Activated naive CD8-positive, alpha-beta T cell treated with anti-CD3 and anti-CD28 coated beads, Interleukin-2, amount 10 ng/mL, durations not matched to agents 7 days and 5 days (primary cell): Measurements from ENCODE around the gene GABARAP. TPM values are rescaled to one million over a fixed set of nuclear protein-coding genes. Genes with fewer than 3 reads are reported as not detected.

Experiments
- ATAC-seq: fragments of 150-1000 bp; cut with Tn5 transposase; one replicate; pipeline ENCODE4 v1.10.0; 2021; ENCODE audit warnings: low read depth, moderate library complexity
- POLR2A ChIA-PET: fragments of 350-600 bp; sonication (Branson Sonifier 250); formaldehyde crosslinking; loops from one replicate; lab custom pipeline; 2021; ENCODE audit warnings: antibody characterized with exemption; lab: Charles Lee
- DNase-seq: peaks from one replicate; pipeline ENCODE4 v3.0.0; 2021
- H3K27ac Mint-ChIP-seq: one replicate; pipeline ENCODE4 v1.8.0; 2022; ENCODE audit warnings: mild to moderate bottlenecking, mixed read lengths
- H3K27me3 Mint-ChIP-seq: one replicate; pipeline ENCODE4 v1.8.0; 2022; ENCODE audit warnings: mild to moderate bottlenecking, moderate library complexity, mixed read lengths
- H3K36me3 Mint-ChIP-seq: one replicate; pipeline ENCODE4 v1.8.0; 2021; ENCODE audit warnings: mild to moderate bottlenecking, mixed read lengths
- H3K4me1 Mint-ChIP-seq: one replicate; pipeline ENCODE4 v1.8.0; 2021; ENCODE audit warnings: mixed read lengths
- H3K4me3 Mint-ChIP-seq: one replicate; pipeline ENCODE4 v1.8.0; 2022; ENCODE audit warnings: mild to moderate bottlenecking, moderate library complexity, mixed read lengths
- H3K9me3 Mint-ChIP-seq: one replicate; pipeline ENCODE4 v1.8.0; 2021; ENCODE audit warnings: mixed read lengths
- microRNA-seq: library from miRNA; unstranded; fragments of <30 nt; microRNA quantifications from one replicate; pipeline ENCODE4 v1.2.0, GENCODE V29; 2022
- total RNA-seq, 2 experiments: library from RNA; stranded (reverse); gene quantifications; one replicate each; pipeline ENCODE4 v1.2.3, GENCODE V29; 2021

The GABARAP gene
- total RNA-seq, 2 experiments from 2014 or later, result 244 to 251 TPM

GRCh38 chr17:7203391-7203790 is 38.9 kb downstream of the GABARAP start:
- Mint-ChIP-seq H3K27ac (peak overlapping the region; percentile 68), H3K4me3 (peak overlapping the region; percentile 17), H3K36me3 (peaks cover 5% of the 10 kb centered on the region), H3K4me1 (peaks cover 24% of the 10 kb centered on the region), H3K27me3 (no peaks in the 10 kb centered on the region), H3K9me3 (no peaks in the 10 kb centered on the region)
- ATAC-seq (no peak), DNase-seq (no peak)
- POLR2A ChIA-PET, result no interaction called here

- Mint-ChIP-seq H3K27me3 (no peaks in the 10 kb centered on the region), H3K27ac (no peak overlapping the region), H3K4me1 (no peaks in the 10 kb centered on the region), H3K4me3 (no peak overlapping the region), H3K9me3 (no peaks in the 10 kb centered on the region), H3K36me3 (no peaks in the 10 kb centered on the region)
- POLR2A ChIA-PET, result no interaction called here
- DNase-seq (no peak), ATAC-seq (no peak)
Measured at GRCh38 chr17:7196651-7197401, 45.4 kb downstream of the GABARAP start.

GRCh38 chr17:7195971-7196370 is 46.3 kb downstream of the GABARAP start:
- Mint-ChIP-seq H3K27me3 (no peaks in the 10 kb centered on the region), H3K27ac (no peak overlapping the region), H3K36me3 (peaks cover 3% of the 10 kb centered on the region), H3K4me1 (no peaks in the 10 kb centered on the region), H3K9me3 (no peaks in the 10 kb centered on the region), H3K4me3 (no peak overlapping the region)
- no peak for DNase-seq
- no peak for ATAC-seq
- POLR2A ChIA-PET, result no interaction called here

DNA sequence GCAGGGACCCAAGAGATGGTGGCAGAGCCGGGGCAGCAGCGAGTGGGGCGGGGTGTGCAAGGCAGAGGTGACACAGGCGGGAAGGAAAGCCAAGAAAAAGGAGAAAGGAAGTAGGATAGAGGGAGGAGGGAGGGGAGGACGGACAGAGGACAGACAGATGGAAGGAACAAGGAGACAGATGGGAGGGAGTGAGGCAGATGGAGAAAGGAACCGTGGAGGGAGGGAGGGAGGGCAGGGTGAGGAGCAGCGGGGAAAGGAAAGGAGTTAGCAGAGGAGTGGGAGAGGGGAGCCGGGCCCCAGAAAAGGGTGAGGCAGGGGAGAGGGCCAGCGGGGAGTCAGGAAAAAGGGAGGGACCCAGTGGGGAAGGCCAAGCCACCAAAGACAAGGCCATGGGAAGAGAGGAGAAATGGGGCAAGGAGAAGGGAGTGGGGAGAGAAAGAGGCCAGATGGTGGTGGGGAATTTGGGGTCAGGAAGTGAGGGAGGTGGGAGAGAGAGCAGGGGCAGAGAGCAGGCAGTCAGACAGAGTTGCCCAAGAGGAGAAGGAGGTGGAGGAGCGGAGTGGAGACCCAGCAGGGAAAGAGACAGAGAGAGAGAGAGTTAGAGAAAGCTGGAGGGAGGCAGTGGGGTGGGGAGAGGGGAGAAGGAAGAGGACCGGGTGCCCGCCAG is 49.8 kb downstream of the GABARAP start:
- Mint-ChIP-seq H3K27ac (no peak overlapping the region), H3K4me1 (no peaks in the 10 kb centered on the region), H3K27me3 (no peaks in the 10 kb centered on the region), H3K4me3 (no peak overlapping the region), H3K36me3 (peaks cover 4% of the 10 kb centered on the region), H3K9me3 (no peaks in the 10 kb centered on the region)
- no peak for ATAC-seq
- DNase-seq, result no peak
- POLR2A ChIA-PET, result no interaction called here

- Mint-ChIP-seq H3K27me3 (no peaks in the 10 kb centered on the region), H3K36me3 (peaks cover 4% of the 10 kb centered on the region), H3K9me3 (no peaks in the 10 kb centered on the region), H3K4me1 (no peaks in the 10 kb centered on the region), H3K4me3 (no peak overlapping the region), H3K27ac (no peak overlapping the region)
- DNase-seq (no peak), ATAC-seq (peak; percentile 55)
- POLR2A ChIA-PET, result interaction anchor here (0.6 kb wide), 1 partner anchor 12 kb away, joined by 5 read pairs; the partner anchor contains the start of gene ASGR1
Measured at GRCh38 chr17:7191571-7192270, 50.5 kb downstream of the GABARAP start.

DNA sequence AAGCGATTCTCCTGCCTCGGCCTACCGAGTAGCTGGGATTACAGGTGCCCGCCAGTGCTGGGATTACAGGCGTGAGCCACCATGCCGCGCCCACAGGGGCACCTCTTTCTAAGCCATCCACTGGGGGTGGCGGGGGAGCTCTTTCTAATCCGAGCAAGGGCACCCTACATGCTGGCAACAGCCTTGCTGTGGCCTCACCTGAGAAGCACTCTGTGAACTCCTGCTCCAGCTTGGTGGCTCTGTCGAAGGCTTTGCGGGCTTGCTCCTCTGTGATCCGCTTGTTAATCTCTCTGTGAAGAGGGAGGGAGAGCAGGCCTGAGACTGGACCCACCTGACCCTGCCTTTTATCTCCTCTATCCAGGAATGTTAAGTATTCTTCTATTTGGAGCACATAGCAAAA is 51.2 kb downstream of the GABARAP start:
- H3K27me3 Mint-ChIP-seq, result no peaks in the 10 kb centered on the region
- no peak overlapping the region for H3K27ac Mint-ChIP-seq
- H3K36me3 Mint-ChIP-seq, result peaks cover 4% of the 10 kb centered on the region
- H3K4me3 Mint-ChIP-seq, result no peak overlapping the region
- DNase-seq, result no peak
- no peak for ATAC-seq
- no peaks in the 10 kb centered on the region for H3K4me1 Mint-ChIP-seq
- H3K9me3 Mint-ChIP-seq, result no peaks in the 10 kb centered on the region
- POLR2A ChIA-PET, result no interaction called here

DNA sequence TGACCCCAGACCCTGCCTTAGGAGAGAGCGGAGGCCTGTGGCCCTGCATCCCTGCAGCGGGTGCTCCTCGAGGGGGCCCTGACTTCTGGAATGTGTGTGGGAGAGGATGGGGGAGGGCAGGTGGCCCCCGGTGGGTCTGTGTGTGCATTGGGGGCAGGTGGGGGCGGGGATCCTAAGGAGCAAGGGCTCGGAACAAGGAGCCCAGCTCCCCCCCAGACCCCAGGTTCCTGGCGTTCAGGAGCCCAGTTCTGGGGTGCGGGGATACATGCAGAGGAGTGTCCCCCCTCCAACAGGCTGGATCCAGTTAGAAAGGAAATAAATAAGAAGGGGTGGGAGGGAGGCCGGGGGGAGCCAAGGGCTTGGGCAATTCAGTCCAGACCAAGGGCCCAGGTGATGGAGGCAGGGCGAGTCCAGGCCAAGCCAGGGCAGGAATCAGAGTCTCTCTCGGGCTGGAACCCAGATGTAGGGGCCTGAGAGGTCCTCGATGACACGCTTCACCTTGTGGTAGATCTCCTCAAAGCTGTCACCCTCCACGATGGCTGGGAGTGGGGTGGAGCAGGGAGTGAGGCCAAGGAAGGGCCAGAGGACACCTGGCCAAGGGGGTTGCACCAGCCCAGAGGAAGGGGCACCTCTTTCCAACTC is 51.9 kb downstream of the GABARAP start:
- H3K27ac Mint-ChIP-seq, result no peak overlapping the region
- H3K36me3 Mint-ChIP-seq, result peaks cover 4% of the 10 kb centered on the region

More for the DNA sequence above, 51.9 kb downstream of the GABARAP start:
- POLR2A ChIA-PET, result no interaction called here
- ATAC-seq, result no peak
- Mint-ChIP-seq H3K27me3 (no peaks in the 10 kb centered on the region), H3K9me3 (no peaks in the 10 kb centered on the region), H3K4me3 (no peak overlapping the region), H3K4me1 (no peaks in the 10 kb centered on the region)
- no peak for DNase-seq

Small RNA genes lying within 50 kb of the gene (microRNA-seq; reads per million reads assigned to microRNA genes)
- gene MIR324, result 1,521 reads per million, percentile 82 among the genes with 10 or more reads in this experiment

Other genes starting within 250 kb of the GABARAP start
- not detected for gene ALOX12, start 246.4 kb downstream of the GABARAP start, total RNA-seq
- 100 to 1,000 TPM; 114 to 128 TPM for gene RNASEK, start 229.8 kb downstream of the GABARAP start, total RNA-seq
- gene BCL6B, start 219.4 kb downstream of the GABARAP start, total RNA-seq, result under 1 TPM; 0.36 to 0.54 TPM
- gene SLC16A13, start 206.4 kb downstream of the GABARAP start, total RNA-seq, result 10 to 100 TPM; 15.8 to 16.0 TPM
- 1 to 10 TPM; 1.2 to 1.7 TPM for gene SLC16A11, start 198.4 kb downstream of the GABARAP start, total RNA-seq
- gene CLEC10A, start 162.2 kb downstream of the GABARAP start, total RNA-seq, result under 1 TPM; 0.45 to 0.64 TPM
- gene ASGR2, start 127.6 kb downstream of the GABARAP start, total RNA-seq, result not detected
- 1 to 10 TPM; 1.1 to 1.5 TPM for gene ASGR1, start 63.1 kb downstream of the GABARAP start, total RNA-seq
- gene DLG4, start 22.6 kb downstream of the GABARAP start, total RNA-seq, result 10 to 100 TPM; 21.2 to 22.4 TPM
- gene ACADVL, start 22.5 kb downstream of the GABARAP start, total RNA-seq, result 100 to 1,000 TPM; 417 to 434 TPM
- 10 to 100 TPM; 62.1 to 67.3 TPM for gene DVL2, start 7.9 kb downstream of the GABARAP start, total RNA-seq
- gene PHF23, start 3.0 kb downstream of the GABARAP start, total RNA-seq, result 10 to 100 TPM; 49.9 to 50.4 TPM
- 100 to 1,000 TPM; 157 to 160 TPM for gene CTDNEP1, start 9.3 kb upstream of the GABARAP start, total RNA-seq
- gene ELP5, start 9.8 kb upstream of the GABARAP start, total RNA-seq, result 10 to 100 TPM; 49.5 to 52.0 TPM
- 1 to 10 TPM; 1.7 to 2.6 TPM for gene CLDN7, start 20.0 kb upstream of the GABARAP start, total RNA-seq
- gene SLC2A4, start 39.3 kb upstream of the GABARAP start, total RNA-seq, result not detected
- 1 to 10 TPM in 1 of 2 experiments, under 1 TPM in 1; 0.37 to 1.2 TPM for gene YBX2, start 52.2 kb upstream of the GABARAP start, total RNA-seq
- 100 to 1,000 TPM; 420 to 451 TPM for gene EIF5A, start 65.2 kb upstream of the GABARAP start, total RNA-seq
- 10 to 100 TPM; 97.1 to 98.5 TPM for gene GPS2, start 72.9 kb upstream of the GABARAP start, total RNA-seq
- 10 to 100 TPM; 53.4 to 58.6 TPM for gene NEURL4, start 86.9 kb upstream of the GABARAP start, total RNA-seq
- gene ACAP1, start 94.1 kb upstream of the GABARAP start, total RNA-seq, result 100 to 1,000 TPM; 710 to 756 TPM
- gene KCTD11, start 109.7 kb upstream of the GABARAP start, total RNA-seq, result 1 to 10 TPM; 8.1 to 8.7 TPM
- not detected for gene TMEM95, start 112.7 kb upstream of the GABARAP start, total RNA-seq
- 1 to 10 TPM; 5.2 to 6.5 TPM for gene TNK1, start 138.6 kb upstream of the GABARAP start, total RNA-seq
- gene PLSCR3, start 152.1 kb upstream of the GABARAP start, total RNA-seq, result 10 to 100 TPM; 79.3 to 82.1 TPM
- gene TMEM256, start 161.6 kb upstream of the GABARAP start, total RNA-seq, result 10 to 100 TPM; 52.9 to 55.6 TPM
- gene NLGN2, start 165.4 kb upstream of the GABARAP start, total RNA-seq, result 1 to 10 TPM; 8.0 to 8.7 TPM
- not detected for gene SPEM1, start 177.9 kb upstream of the GABARAP start, total RNA-seq
- not detected for gene SPEM2, start 183.2 kb upstream of the GABARAP start, total RNA-seq
- gene SPEM3, start 186.4 kb upstream of the GABARAP start, total RNA-seq, result not detected
- gene TMEM102, start 193.0 kb upstream of the GABARAP start, total RNA-seq, result 10 to 100 TPM; 15.7 to 17.7 TPM
- 10 to 100 TPM; 25.4 to 28.5 TPM for gene FGF11, start 197.1 kb upstream of the GABARAP start, total RNA-seq
- 10 to 100 TPM; 15.2 to 15.7 TPM for gene CHRNB1, start 202.6 kb upstream of the GABARAP start, total RNA-seq
- gene ZBTB4, start 237.2 kb upstream of the GABARAP start, total RNA-seq, result 10 to 100 TPM; 56.0 to 58.6 TPM
- not detected for gene SLC35G6, start 239.0 kb upstream of the GABARAP start, total RNA-seq
- gene POLR2A, start 241.9 kb upstream of the GABARAP start, total RNA-seq, result 100 to 1,000 TPM; 192 to 214 TPM